Body of pancreas (tissue), 4 donors: ENCODE measurements around the gene CEP128. TPM values are rescaled to one million over a fixed set of nuclear protein-coding genes. Genes with fewer than 3 reads are reported as not detected.

Source experiments
- ATAC-seq: fragments of 150-250 bp; one replicate; pipeline ENCODE4 v1.9.1; 2016
- DNase-seq, 4 donors: peaks; one replicate each; pipeline ENCODE4 v3.0.0-alpha.2; 2019
- H3K27ac ChIP-seq, 4 donors: fragments of 200-600 bp; sonication (generic); 1 replicate in 3 of 4; 2 replicates in 1 of 4; pipeline versions ENCODE4 v1.5.1 to v1.6.1; 2016 to 2019; ENCODE audit warnings: mild to moderate bottlenecking in 1 of 4, mixed read lengths in 1 of 4, moderate library complexity in 1 of 4
- H3K27me3 ChIP-seq, 2 donors: fragments of 200-600 bp; sonication (generic); one replicate each; pipeline ENCODE4 v1.6.0; 2016; ENCODE audit warnings: mild to moderate bottlenecking in 1 of 2
- H3K36me3 ChIP-seq, 2 donors: fragments of 200-600 bp; sonication (generic); replicated peaks in 1 of 2; 2 replicates each; pipeline ENCODE4 v1.5.1; 2016; ENCODE audit warnings: low read depth in 2 of 2; ENCODE audit not compliant: insufficient read depth in 1 of 2
- H3K4me1 ChIP-seq: fragments of 200-600 bp; sonication (generic); one replicate; pipeline ENCODE4 v1.6.0; 2016
- H3K4me3 ChIP-seq, 2 donors: fragments of 200-600 bp; sonication (generic); 1 replicate in 1 of 2; 2 replicates in 1 of 2; pipeline ENCODE4 v1.5.1; 2016 to 2019
- H3K9me3 ChIP-seq, 3 donors: fragments of 200-600 bp; sonication (generic); 1 replicate in 2 of 3; 2 replicates in 1 of 3; pipeline ENCODE4 v1.5.1; 2016
- CTCF ChIP-seq, 7 experiments: fragments of 450-650 bp in 4 of 7; fragments of 200-600 bp in 3 of 7; sonication (generic) in 3 of 7; IDR thresholded peaks; one replicate each; pipeline ENCODE4 v1.5.1; 2016 to 2019; ENCODE audit warnings: antibody characterized with exemption in 7 of 7
- POLR2A ChIP-seq, 3 donors: fragments of 450-650 bp; IDR thresholded peaks; one replicate each; pipeline ENCODE4 v1.6.1; 2016; ENCODE audit warnings: antibody characterized with exemption in 3 of 3, mild to moderate bottlenecking in 2 of 3
- WGBS, 2 donors: methylation state at CpG; one replicate each; pipeline ENCODE4 v1.1.5; 2017; 5-methylcytosine and 5-hydroxymethylcytosine counted together
- intact Hi-C: fragments of 100-400 bp; cut with DNase I; formaldehyde crosslinking; loops from one replicate; pipeline ENCODE4 v1.15.1; 2023
- total RNA-seq, 2 donors: library from RNA; depleted of rRNA; stranded (reverse); fragments of >200 nt; gene quantifications; one replicate each; pipeline ENCODE4 v1.1.0, GENCODE V29; 2016

The CEP128 gene
- total RNA-seq, 2 donors from 2014 or later, result 7.8 to 14.5 TPM

DNA sequence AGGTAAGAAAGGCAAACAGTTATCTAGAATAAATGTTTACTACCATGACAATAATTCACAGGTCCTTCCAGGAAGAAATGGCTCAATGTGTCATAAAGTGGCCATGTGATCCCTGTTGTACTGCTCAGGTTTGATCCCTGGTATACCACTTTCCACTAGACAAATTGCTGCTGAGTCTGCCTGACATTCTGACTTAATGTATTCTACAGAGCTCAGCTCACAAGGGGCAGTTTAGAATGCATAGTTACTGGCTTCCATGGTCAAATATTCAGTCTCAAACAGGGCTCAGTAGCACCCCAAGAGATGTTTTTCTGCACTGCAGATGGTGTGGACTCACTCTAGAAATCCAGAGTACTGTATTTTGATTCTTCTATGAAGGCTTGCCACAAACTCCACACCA lies 35.7 kb upstream of the CEP128 start:
- Histone ChIP-seq H3K27me3 (no peaks in the 10 kb centered on the region), H3K9me3 (no peaks in the 10 kb centered on the region), H3K4me1 (no peaks in the 10 kb centered on the region), H3K27ac (no peak overlapping the region), H3K36me3 (no peaks in the 10 kb centered on the region), H3K4me3 (no peak overlapping the region)
- intact Hi-C loops, result no loop called here
- TF ChIP-seq POLR2A (IDR thresholded peaks at IDR 0.05) (no peak), CTCF (IDR thresholded peaks at IDR 0.05) (no peak)
- DNase-seq (no peak), ATAC-seq (no peak)

DNA sequence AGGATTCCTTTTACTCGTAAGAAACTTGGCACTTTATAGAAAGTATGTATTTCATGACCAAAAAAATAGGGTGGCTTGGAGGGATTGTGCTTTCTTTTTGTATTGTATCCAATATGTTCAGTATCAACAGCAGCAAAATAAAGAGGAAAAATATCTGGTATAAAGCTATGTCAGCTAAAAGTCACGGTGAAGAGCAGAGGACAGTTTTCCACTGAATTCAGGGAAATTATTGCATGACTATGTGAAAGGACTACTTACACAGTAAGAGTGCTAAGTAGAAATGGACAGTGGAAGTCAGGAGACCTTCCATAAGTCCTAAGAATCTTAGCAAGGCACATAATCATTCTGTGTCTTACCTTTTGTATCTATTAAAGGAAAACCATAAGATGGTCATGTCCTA lies 33.1 kb upstream of the CEP128 start:
- DNase-seq (no peak), ATAC-seq (no peak)
- no peak overlapping the region for H3K27ac ChIP-seq
- H3K36me3 ChIP-seq, result no peaks in the 10 kb centered on the region
- no peaks in the 10 kb centered on the region for H3K9me3 ChIP-seq
- WGBS, 2 donors, result 78 to 90% methylated on average over 2 of the region's 2 CpGs
- no peaks in the 10 kb centered on the region for H3K4me1 ChIP-seq
- H3K27me3 ChIP-seq, result no peaks in the 10 kb centered on the region
- intact Hi-C loops, result no loop called here
- TF ChIP-seq POLR2A (IDR thresholded peaks at IDR 0.05) (no peak), CTCF (IDR thresholded peaks at IDR 0.05) (no peak)
- H3K4me3 ChIP-seq, result no peak overlapping the region

DNA sequence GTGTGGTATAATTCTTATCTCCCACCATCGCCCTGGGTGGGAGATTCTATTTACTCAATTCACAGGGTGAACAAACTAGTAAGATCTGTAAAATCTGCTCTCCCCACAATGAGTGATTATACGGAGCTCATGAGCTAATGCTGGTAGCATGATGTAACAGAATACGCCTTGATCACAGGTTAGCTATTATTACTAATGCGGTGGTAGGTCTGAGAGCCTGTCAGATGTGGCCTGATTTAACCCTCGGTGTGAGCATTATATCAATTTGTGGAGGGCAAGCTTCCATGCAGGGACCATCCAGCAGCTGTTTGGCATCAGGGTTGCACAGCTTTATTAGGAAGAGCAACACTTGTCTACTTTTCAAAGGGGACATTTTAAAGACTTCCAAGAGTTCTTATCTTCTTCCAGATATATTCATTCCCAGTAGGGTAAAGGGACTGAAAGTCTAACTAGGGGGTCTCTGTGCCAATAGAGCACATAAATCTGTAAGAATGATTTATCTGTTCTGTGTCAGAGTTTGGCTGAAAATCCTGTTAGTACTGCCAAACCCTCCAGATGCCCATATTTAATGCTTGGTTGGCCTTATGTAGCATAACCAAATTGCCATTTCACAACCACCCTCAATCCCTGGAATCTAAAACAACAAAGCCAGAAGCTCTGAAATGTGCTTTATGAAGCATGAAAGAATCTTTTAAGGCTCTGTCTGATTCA lies 32.5 kb upstream of the CEP128 start:
- Histone ChIP-seq H3K9me3 (no peaks in the 10 kb centered on the region), H3K4me3 (no peak overlapping the region), H3K4me1 (no peaks in the 10 kb centered on the region), H3K27me3 (no peaks in the 10 kb centered on the region), H3K36me3 (no peaks in the 10 kb centered on the region), H3K27ac (no peak overlapping the region)
- intact Hi-C loops, result no loop called here
- TF ChIP-seq CTCF (IDR thresholded peaks at IDR 0.05) (no peak), POLR2A (IDR thresholded peaks at IDR 0.05) (no peak)
- WGBS, 2 donors, result 25 to 37% methylated on average over 5 of the region's 5 CpGs
- DNase-seq (no peak), ATAC-seq (peak; percentile 48)

- intact Hi-C loops, result no loop called here
- DNase-seq (no peak), ATAC-seq (no peak)
- TF ChIP-seq POLR2A (IDR thresholded peaks at IDR 0.05), result no peak
- no peak for TF ChIP-seq CTCF (IDR thresholded peaks at IDR 0.05)
- Histone ChIP-seq H3K4me1 (no peaks in the 10 kb centered on the region), H3K27me3 (no peaks in the 10 kb centered on the region), H3K36me3 (no peaks in the 10 kb centered on the region), H3K4me3 (no peak overlapping the region), H3K27ac (no peak overlapping the region), H3K9me3 (no peaks in the 10 kb centered on the region)
- 54 to 56% methylated on average over 5 of the region's 5 CpGs for WGBS, 2 donors
Observed at GRCh38 chr14:80965037-80965436, 23.5 kb upstream of the CEP128 start.

- DNase-seq (peak in 1 of 4 donors; percentile 11), ATAC-seq (no peak)
- Histone ChIP-seq H3K4me1 (peaks cover 10% of the 10 kb centered on the region), H3K36me3 (no peaks in the 10 kb centered on the region), H3K27ac (no peak overlapping the region), H3K27me3 (no peaks in the 10 kb centered on the region), H3K9me3 (no peaks in the 10 kb centered on the region), H3K4me3 (no peak overlapping the region)
- intact Hi-C loops, result no loop called here
- WGBS, 2 donors, result 34 to 53% methylated on average over 4 of the region's 4 CpGs
- TF ChIP-seq CTCF (IDR thresholded peaks at IDR 0.05) (no peak), POLR2A (IDR thresholded peaks at IDR 0.05) (no peak)
Observed at GRCh38 chr14:80959496-80959895, 18.0 kb upstream of the CEP128 start.
